Neural progenitor cell (in vitro differentiated cells): ENCODE results near the gene LRRC47. TPM values are rescaled to one million over a fixed set of nuclear protein-coding genes. Genes with fewer than 3 reads are reported as not detected.
A peak's percentile ranks its signal among the peaks of the same experiment; 100 is the strongest.

Experiments used
- DNase-seq: peaks from one replicate; pipeline ENCODE4 v3.0.0-alpha.2; 2016; ENCODE audit warnings: low spot score
- H2AFZ ChIP-seq: fragments of 200-600 bp; sonication (generic); replicated peaks from 2 replicates; pipeline ENCODE4 v1.6.1; 2016; ENCODE audit warnings: antibody characterized with exemption
- H3F3A ChIP-seq: fragments of 200-600 bp; sonication (generic); 2 replicates; pipeline ENCODE4 v1.6.1; 2016; ENCODE audit warnings: antibody characterized with exemption, low read depth
- H3K27ac ChIP-seq: fragments of 200-600 bp; sonication (generic); 2 replicates; pipeline ENCODE4 v1.5.1; 2016; ENCODE audit warnings: mild to moderate bottlenecking
- H3K27me3 ChIP-seq: fragments of 200-600 bp; sonication (generic); 2 replicates; pipeline ENCODE4 v1.6.1; 2016; ENCODE audit warnings: mild to moderate bottlenecking, moderate library complexity
- H3K36me3 ChIP-seq: fragments of 200-600 bp; sonication (generic); 2 replicates; pipeline ENCODE4 v1.5.1; 2016
- H3K4me1 ChIP-seq: fragments of 200-600 bp; sonication (generic); 2 replicates; pipeline ENCODE4 v1.6.1; 2016; ENCODE audit warnings: mixed run types
- H3K4me2 ChIP-seq: fragments of 200-600 bp; sonication (generic); 2 replicates; pipeline ENCODE4 v1.6.1; 2016
- H3K4me3 ChIP-seq: fragments of 200-600 bp; sonication (generic); 2 replicates; pipeline ENCODE4 v1.5.1; 2016
- H3K79me2 ChIP-seq: fragments of 200-600 bp; sonication (generic); 2 replicates; pipeline ENCODE4 v1.6.1; 2016; ENCODE audit warnings: low read depth
- H3K9ac ChIP-seq: fragments of 200-600 bp; sonication (generic); 2 replicates; pipeline ENCODE4 v1.6.1; 2016
- H3K9me3 ChIP-seq: fragments of 200-600 bp; sonication (generic); 2 replicates; pipeline ENCODE4 v1.5.1; 2016; ENCODE audit warnings: low read depth
- H4K20me1 ChIP-seq: fragments of 200-600 bp; sonication (generic); 2 replicates; pipeline ENCODE4 v1.6.1; 2016; ENCODE audit warnings: low read depth
- H3K27ac Mint-ChIP-seq: 3 replicates; pipeline ENCODE4 v1.8.0; 2021; ENCODE audit warnings: mixed read lengths
- H3K27me3 Mint-ChIP-seq: 2 replicates; pipeline ENCODE4 v1.8.0; 2022; ENCODE audit warnings: low read depth, mild to moderate bottlenecking, inconsistent platforms, moderate library complexity, mixed read lengths; ENCODE audit not compliant: insufficient read depth
- H3K36me3 Mint-ChIP-seq: 3 replicates; pipeline ENCODE4 v1.8.0; 2021; ENCODE audit warnings: mixed read lengths
- H3K4me1 Mint-ChIP-seq: 3 replicates; pipeline ENCODE4 v1.8.0; 2021; ENCODE audit warnings: mixed read lengths
- H3K4me3 Mint-ChIP-seq: 3 replicates; pipeline ENCODE4 v1.8.0; 2021; ENCODE audit warnings: mild to moderate bottlenecking, moderate library complexity, mixed read lengths
- H3K9me3 Mint-ChIP-seq: 3 replicates; pipeline ENCODE4 v1.8.0; 2020; ENCODE audit warnings: mixed read lengths
- CTCF ChIP-seq: fragments of 200-600 bp; sonication (generic); IDR thresholded peaks from 2 replicates; pipeline ENCODE4 v1.5.1; 2017; ENCODE audit warnings: antibody characterized with exemption, mild to moderate bottlenecking
- EZH2 ChIP-seq: fragments of 200-600 bp; sonication (generic); IDR thresholded peaks from 2 replicates; pipeline ENCODE4 v1.6.1; 2017; ENCODE audit warnings: antibody characterized with exemption, mild to moderate bottlenecking, moderate library complexity
- EZH2phosphoT487 ChIP-seq: fragments of 200-600 bp; sonication (generic); IDR thresholded peaks from 2 replicates; pipeline ENCODE4 v1.6.1; 2017; ENCODE audit warnings: antibody characterized with exemption
- total RNA-seq: library from RNA; depleted of rRNA; stranded (reverse); fragments of >200 nt; gene quantifications from 2 replicates; pipeline ENCODE4 v1.2.3, GENCODE V29; 2015; ENCODE audit warnings: low replicate concordance

LRRC47 gene
- total RNA-seq, 1 donor from 2014 or later, result 51.0 TPM

- no peaks in the 10 kb centered on the region for H3F3A ChIP-seq
- peaks cover 8% of the 10 kb centered on the region for H3K79me2 ChIP-seq
- H3K4me1 ChIP-seq, result peaks cover 3% of the 10 kb centered on the region
- H3K9me3 Mint-ChIP-seq, result peaks cover 18% of the 10 kb centered on the region
- H3K4me1 Mint-ChIP-seq, result peaks cover 21% of the 10 kb centered on the region
- no peaks in the 10 kb centered on the region for H3K36me3 ChIP-seq
- H3K36me3 Mint-ChIP-seq, result no peaks in the 10 kb centered on the region
- H2AFZ ChIP-seq, result no peak overlapping the region
- peak overlapping the region; percentile 64 for H3K4me3 Mint-ChIP-seq
- peaks cover 8% of the 10 kb centered on the region for H3K27me3 Mint-ChIP-seq
- H3K27ac Mint-ChIP-seq, result no peak overlapping the region
- peaks cover 4% of the 10 kb centered on the region for H3K27me3 ChIP-seq
- H4K20me1 ChIP-seq, result peaks cover 8% of the 10 kb centered on the region
- H3K4me2 ChIP-seq, result no peak overlapping the region
- no peaks in the 10 kb centered on the region for H3K9me3 ChIP-seq
- no peak overlapping the region for H3K4me3 ChIP-seq
- TF ChIP-seq EZH2phosphoT487 (no peak), EZH2 (no peak), CTCF (no peak)
- DNase-seq, result no peak
- no peak overlapping the region for H3K9ac ChIP-seq
- H3K27ac ChIP-seq, result no peak overlapping the region
Observed at GRCh38 chr1:3799976-3800685, 3.8 kb upstream of the LRRC47 start.

- Histone ChIP-seq H3K27me3 (no peaks in the 10 kb centered on the region), H3K79me2 (peaks cover 49% of the 10 kb centered on the region), H3K9me3 (no peaks in the 10 kb centered on the region), H3F3A (peaks cover 16% of the 10 kb centered on the region), H4K20me1 (peaks cover 32% of the 10 kb centered on the region), H3K36me3 (no peaks in the 10 kb centered on the region), H3K4me2 (peak overlapping the region; percentile 100), H3K4me1 (peaks cover 12% of the 10 kb centered on the region), H3K9ac (peak overlapping the region; percentile 85), H2AFZ (no peak overlapping the region), H3K27ac (no peak overlapping the region), H3K4me3 (peak overlapping the region; percentile 99)
- Mint-ChIP-seq H3K27me3 (no peaks in the 10 kb centered on the region), H3K27ac (no peak overlapping the region), H3K36me3 (peaks cover 2% of the 10 kb centered on the region), H3K9me3 (peaks cover 5% of the 10 kb centered on the region), H3K4me3 (peak overlapping the region; percentile 92), H3K4me1 (peaks cover 27% of the 10 kb centered on the region)
- no peak for DNase-seq
- TF ChIP-seq EZH2 (no peak), EZH2phosphoT487 (no peak), CTCF (no peak)
Observed at GRCh38 chr1:3795453-3796214, 664 bp downstream of the LRRC47 start.

GRCh38 chr1:3790952-3791351, 5.3 kb downstream of the LRRC47 start:
- peaks cover 18% of the 10 kb centered on the region for H3K4me1 Mint-ChIP-seq
- H3K9me3 ChIP-seq, result no peaks in the 10 kb centered on the region
- H3K9ac ChIP-seq, result no peak overlapping the region
- peaks cover 7% of the 10 kb centered on the region for H3K36me3 Mint-ChIP-seq
- no peaks in the 10 kb centered on the region for H3K36me3 ChIP-seq
- no peaks in the 10 kb centered on the region for H3K27me3 Mint-ChIP-seq
- no peak for TF ChIP-seq CTCF
- TF ChIP-seq EZH2phosphoT487, result no peak
- TF ChIP-seq EZH2, result no peak
- peaks cover 49% of the 10 kb centered on the region for H3K79me2 ChIP-seq
- no peak for DNase-seq
- no peak overlapping the region for H3K27ac Mint-ChIP-seq
- no peak overlapping the region for H3K4me3 Mint-ChIP-seq
- H2AFZ ChIP-seq, result no peak overlapping the region
- H3K4me2 ChIP-seq, result no peak overlapping the region
- H3K4me1 ChIP-seq, result peaks cover 12% of the 10 kb centered on the region
- H3K27ac ChIP-seq, result no peak overlapping the region
- peaks cover 51% of the 10 kb centered on the region for H4K20me1 ChIP-seq
- no peaks in the 10 kb centered on the region for H3K27me3 ChIP-seq
- H3F3A ChIP-seq, result peaks cover 16% of the 10 kb centered on the region
- no peak overlapping the region for H3K4me3 ChIP-seq
- H3K9me3 Mint-ChIP-seq, result no peaks in the 10 kb centered on the region
